NCI-H146 (cell line): ENCODE results near the gene BLOC1S4.
A peak's percentile ranks its signal among the peaks of the same experiment; 100 is the strongest.

Experiments
- DNase-seq: peaks from one replicate; lab custom pipeline; 2025; lab: John Stamatoyannopoulos, UW

The BLOC1S4 gene

GRCh38 chr4:6692379-6692778 is 23.6 kb upstream of the BLOC1S4 start:
- no peak for DNase-seq

GRCh38 chr4:6692806-6693205 is 23.2 kb upstream of the BLOC1S4 start:
- no peak for DNase-seq

GRCh38 chr4:6693231-6694176 is 22.5 kb upstream of the BLOC1S4 start, which contains the start of gene S100P:
S100P (plus strand) TSS chr4:6693878; CDS start chr4:6693933, 55 bp downstream.
- no peak for DNase-seq

- DNase-seq, result no peak
Measured at GRCh38 chr4:6694177-6694901, 21.6 kb upstream of the BLOC1S4 start.

- DNase-seq, result peak; percentile 52
Measured at GRCh38 chr4:6695660-6696610, 20.0 kb upstream of the BLOC1S4 start.

- DNase-seq, result no peak
Measured at GRCh38 chr4:6696611-6697010, 19.4 kb upstream of the BLOC1S4 start.

GRCh38 chr4:6697131-6697530 is 18.8 kb upstream of the BLOC1S4 start:
- no peak for DNase-seq

GRCh38 chr4:6699388-6699787 is 16.6 kb upstream of the BLOC1S4 start:
- no peak for DNase-seq

- no peak for DNase-seq
Measured at GRCh38 chr4:6699903-6700302, 16.1 kb upstream of the BLOC1S4 start.

- DNase-seq, result no peak
Measured at GRCh38 chr4:6701371-6701770, 14.6 kb upstream of the BLOC1S4 start.

GRCh38 chr4:6702761-6703160 is 13.2 kb upstream of the BLOC1S4 start:
- no peak for DNase-seq

GRCh38 chr4:6703786-6704185 is 12.2 kb upstream of the BLOC1S4 start:
- no peak for DNase-seq

GRCh38 chr4:6705646-6706045 is 10.3 kb upstream of the BLOC1S4 start:
- DNase-seq, result no peak

GRCh38 chr4:6706173-6706572 is 9.8 kb upstream of the BLOC1S4 start:
- DNase-seq, result no peak

GRCh38 chr4:6709230-6710114 is 6.5 kb upstream of the BLOC1S4 start, which contains the start of gene MRFAP1L1:
MRFAP1L1 (minus strand) TSS chr4:6709865; CDS start chr4:6709629, 236 bp downstream.
- DNase-seq, result peak; percentile 97

GRCh38 chr4:6710282-6710681 is 5.7 kb upstream of the BLOC1S4 start:
- DNase-seq, result no peak

GRCh38 chr4:6710996-6711395 is 5.0 kb upstream of the BLOC1S4 start:
- no peak for DNase-seq

- DNase-seq, result no peak
Measured at GRCh38 chr4:6714954-6715353, 1.0 kb upstream of the BLOC1S4 start.

GRCh38 chr4:6715704-6716017 is 313 bp upstream of the BLOC1S4 start:
- DNase-seq, result no peak

GRCh38 chr4:6716958-6717655 is 1.1 kb downstream of the BLOC1S4 start:
- DNase-seq, result no peak
